Bronchial epithelial cell (primary cell): ENCODE measurements around the gene TYRP1. TPM values are rescaled to one million over a fixed set of nuclear protein-coding genes. Genes with fewer than 3 reads are reported as not detected.

ENCODE experiments used
- DNase-seq: peaks from one replicate; pipeline ENCODE4 v3.0.0-alpha.2; 2010; ENCODE audit warnings: low read depth
- FAIRE-seq: peaks from 2 replicates; lab custom pipeline; 2011; peaks lifted over from hg19 to GRCh38; lab: Jason Lieb, UNC
- H3K27me3 ChIP-seq: 2 replicates; pipeline ENCODE4 v1.5.1; 2011; ENCODE audit warnings: low read length; ENCODE audit not compliant: control insufficient read depth, insufficient read depth
- H3K36me3 ChIP-seq: 2 replicates; pipeline ENCODE4 v1.5.1; 2011; ENCODE audit warnings: low read length; ENCODE audit not compliant: control insufficient read depth, insufficient read depth
- H3K4me3 ChIP-seq: 2 replicates; pipeline ENCODE4 v1.5.1; 2011; ENCODE audit warnings: mild to moderate bottlenecking, low read depth, low read length, control low read depth
- total RNA-seq: library from RNA; depleted of rRNA; stranded (reverse); fragments of >200 nt; gene quantifications from 2 replicates; pipeline ENCODE4 v1.2.1, GENCODE V29; 2014
- TF ChIP-seq, protein P1 (sequence below): IDR thresholded peaks from 2 replicates; pipeline ENCODE4 v1.5.1; 2011; ENCODE audit warnings: mild to moderate bottlenecking, moderate library complexity, low read length, control low read depth, inconsistent platforms; ENCODE audit not compliant: insufficient read depth, severe bottlenecking

Gene TYRP1
- total RNA-seq, 1 donor from 2014 or later, result not detected

DNA sequence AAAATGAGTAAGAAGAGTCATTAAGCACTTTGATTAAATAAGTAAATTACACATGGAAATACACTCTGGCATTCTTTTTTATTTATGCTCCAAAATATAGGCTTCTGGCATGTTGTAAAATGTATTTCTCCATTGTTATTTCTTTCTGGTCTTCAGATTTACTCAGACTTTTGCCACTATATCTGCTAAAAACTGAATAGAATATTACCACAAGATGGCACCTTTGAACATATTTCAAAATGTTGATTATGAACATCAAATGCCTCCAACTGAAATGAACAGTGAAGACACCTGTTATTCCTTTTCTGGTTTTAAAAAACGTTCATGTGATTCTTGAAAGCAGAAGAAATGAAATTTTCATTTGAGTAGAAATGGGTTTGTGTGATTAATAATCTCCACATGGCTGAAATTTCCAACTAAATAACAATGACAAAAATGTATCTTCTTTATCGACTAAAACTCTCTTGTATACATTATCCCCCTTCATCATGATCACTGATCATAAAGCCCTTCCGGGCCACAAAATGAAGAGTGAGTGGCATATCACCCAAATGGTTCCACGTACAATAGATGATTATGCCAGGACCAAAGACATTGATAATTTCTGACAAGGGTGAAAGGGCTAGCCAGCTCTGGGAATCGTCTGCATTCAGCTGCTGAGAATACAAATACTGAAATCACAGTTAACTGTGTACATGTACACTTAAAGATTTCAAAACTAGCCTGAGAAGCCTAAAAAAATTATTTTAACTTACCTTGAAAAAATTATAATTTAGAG lies 23.8 kb downstream of the TYRP1 start:
- no peak overlapping the region for H3K4me3 ChIP-seq
- FAIRE-seq, result no peak
- H3K36me3 ChIP-seq, result no peaks in the 10 kb centered on the region
- DNase-seq, result no peak
- H3K27me3 ChIP-seq, result no peaks in the 10 kb centered on the region
- TF ChIP-seq, protein P1, sequence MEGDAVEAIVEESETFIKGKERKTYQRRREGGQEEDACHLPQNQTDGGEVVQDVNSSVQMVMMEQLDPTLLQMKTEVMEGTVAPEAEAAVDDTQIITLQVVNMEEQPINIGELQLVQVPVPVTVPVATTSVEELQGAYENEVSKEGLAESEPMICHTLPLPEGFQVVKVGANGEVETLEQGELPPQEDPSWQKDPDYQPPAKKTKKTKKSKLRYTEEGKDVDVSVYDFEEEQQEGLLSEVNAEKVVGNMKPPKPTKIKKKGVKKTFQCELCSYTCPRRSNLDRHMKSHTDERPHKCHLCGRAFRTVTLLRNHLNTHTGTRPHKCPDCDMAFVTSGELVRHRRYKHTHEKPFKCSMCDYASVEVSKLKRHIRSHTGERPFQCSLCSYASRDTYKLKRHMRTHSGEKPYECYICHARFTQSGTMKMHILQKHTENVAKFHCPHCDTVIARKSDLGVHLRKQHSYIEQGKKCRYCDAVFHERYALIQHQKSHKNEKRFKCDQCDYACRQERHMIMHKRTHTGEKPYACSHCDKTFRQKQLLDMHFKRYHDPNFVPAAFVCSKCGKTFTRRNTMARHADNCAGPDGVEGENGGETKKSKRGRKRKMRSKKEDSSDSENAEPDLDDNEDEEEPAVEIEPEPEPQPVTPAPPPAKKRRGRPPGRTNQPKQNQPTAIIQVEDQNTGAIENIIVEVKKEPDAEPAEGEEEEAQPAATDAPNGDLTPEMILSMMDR, result no peak

DNA sequence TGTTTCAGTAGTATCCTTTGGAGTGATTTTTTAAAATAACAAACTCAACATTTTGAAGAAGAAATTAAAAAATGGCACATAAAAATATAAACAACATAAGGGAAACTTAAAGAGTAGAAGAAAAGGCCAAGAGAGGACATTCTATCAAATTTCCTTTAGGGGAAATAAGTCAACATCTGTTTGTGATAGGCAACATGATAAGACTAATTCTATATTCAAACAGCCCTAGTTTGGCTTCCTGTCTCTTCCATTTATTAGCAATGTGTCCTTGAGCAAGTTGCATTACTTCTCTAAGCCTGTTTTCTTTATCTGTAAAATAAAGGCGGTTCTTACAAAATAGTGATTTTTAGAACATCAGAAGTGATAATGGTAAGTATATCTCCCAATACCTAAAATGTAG lies 24.7 kb downstream of the TYRP1 start:
- FAIRE-seq (no peak), DNase-seq (no peak)
- no peak overlapping the region for H3K4me3 ChIP-seq
- TF ChIP-seq, protein P1, result no peak
- H3K36me3 ChIP-seq, result no peaks in the 10 kb centered on the region
- H3K27me3 ChIP-seq, result no peaks in the 10 kb centered on the region

DNA sequence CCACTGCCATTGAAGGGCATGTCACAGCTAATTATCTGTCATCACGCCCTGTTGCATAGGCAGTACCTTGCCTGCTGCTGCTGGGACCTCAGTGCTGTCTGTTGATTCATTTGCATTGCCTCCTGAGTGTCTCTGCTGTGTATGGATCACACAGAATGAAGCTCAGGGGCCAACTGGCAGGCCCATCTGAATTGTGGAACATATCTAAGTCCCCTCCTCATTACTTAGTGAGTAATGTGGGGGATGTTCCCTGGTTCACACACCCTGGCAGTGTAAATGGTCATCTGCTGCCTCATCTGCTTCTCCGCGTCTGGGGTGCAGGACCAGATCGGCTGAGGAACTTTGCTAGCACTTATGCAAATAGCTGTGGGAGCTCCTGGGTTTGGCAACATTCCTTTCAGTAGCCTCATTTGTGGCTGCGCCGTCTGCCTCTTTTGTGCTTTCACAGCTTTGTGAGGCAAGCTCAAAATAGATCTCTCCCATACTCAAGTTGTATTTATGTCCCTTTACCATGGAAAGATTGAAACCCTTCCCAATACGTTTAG lies 25.4 kb downstream of the TYRP1 start:
- Histone ChIP-seq H3K4me3 (no peak overlapping the region), H3K36me3 (no peaks in the 10 kb centered on the region), H3K27me3 (no peaks in the 10 kb centered on the region)
- TF ChIP-seq, protein P1, result no peak
- FAIRE-seq (no peak), DNase-seq (peak; percentile 61)

DNA sequence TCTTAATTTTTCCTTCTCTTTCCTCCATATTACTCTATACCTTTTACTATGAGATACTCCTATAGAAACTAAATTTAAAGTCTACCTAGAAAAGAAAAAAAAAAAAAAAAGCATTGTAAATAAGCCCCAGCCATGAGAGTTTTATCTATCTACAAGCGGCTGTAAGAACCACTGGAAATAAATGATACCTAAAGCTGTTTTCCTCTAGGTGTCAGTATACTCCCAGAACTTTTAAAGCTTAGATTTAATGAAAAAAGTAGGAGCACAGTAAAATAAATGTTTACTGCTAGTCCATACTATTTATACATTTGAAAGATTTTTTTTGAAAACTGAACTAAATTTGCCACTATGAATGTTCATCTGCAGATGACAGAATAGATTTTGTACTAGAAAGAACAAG lies 26.2 kb downstream of the TYRP1 start:
- no peak for FAIRE-seq

DNA sequence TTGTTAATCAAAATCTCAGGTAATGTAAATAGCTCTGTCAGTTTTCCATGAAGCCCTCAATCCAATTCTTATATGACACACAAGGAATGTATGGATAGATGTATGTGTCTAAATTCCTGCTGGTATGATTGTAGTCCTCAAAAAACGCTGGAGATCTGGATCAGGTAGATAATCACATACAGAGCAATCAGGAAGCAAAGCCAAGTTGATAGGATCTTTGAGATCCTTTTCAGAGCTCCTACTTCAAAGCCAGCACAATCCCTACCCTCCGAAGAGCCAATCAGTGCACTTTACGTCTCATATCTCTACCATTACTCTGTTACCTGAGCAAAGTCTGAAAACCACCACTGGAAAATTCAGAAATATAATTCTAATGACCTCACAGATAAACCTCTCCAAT lies 27.4 kb downstream of the TYRP1 start:
- Histone ChIP-seq H3K36me3 (no peaks in the 10 kb centered on the region), H3K27me3 (no peaks in the 10 kb centered on the region), H3K4me3 (no peak overlapping the region)
- TF ChIP-seq, protein P1, result no peak
- FAIRE-seq (no peak), DNase-seq (no peak)

More for the DNA sequence above, 26.2 kb downstream of the TYRP1 start:
- TF ChIP-seq, protein P1, result peak; percentile 20
- Histone ChIP-seq H3K27me3 (no peaks in the 10 kb centered on the region), H3K36me3 (no peaks in the 10 kb centered on the region), H3K4me3 (no peak overlapping the region)
- DNase-seq, result peak; percentile 62
